K562 (cell line): Measurements from ENCODE around the gene ASB10. TPM values are rescaled to one million over a fixed set of nuclear protein-coding genes. Genes with fewer than 3 reads are reported as not detected.

Source experiments
- ATAC-seq: fragments of 200-7000 bp; cut with Tn5 transposase; 3 replicates; pipeline ENCODE4 v1.9.1; 2020; ENCODE audit warnings: moderate library complexity
- BruUV-seq: library from RNA; stranded (reverse); fragments of 400-500 nt; replicated peaks from 2 replicates; lab custom pipeline; 2021; lab: Mats Ljungman, UMichigan
- CTCF ChIA-PET: fragments of 300-600 bp; formaldehyde crosslinking; extraction: SDS; loops from one replicate; lab custom pipeline; 2021; ENCODE audit warnings: low intra/inter-chr PET ratio; lab: Yijun Ruan, JAX
- POLR2A ChIA-PET: fragments of 300-600, 350-650 bp; sonication (Branson Sonifier 250); formaldehyde crosslinking; extraction: SDS; loops from one replicate; lab custom pipeline; 2021; ENCODE audit warnings: antibody characterized with exemption, inconsistent platforms; lab: Yijun Ruan, JAX
- DNase-seq, 4 experiments: peaks; one replicate each; pipeline versions ENCODE4 v3.0.0 to v3.0.0-alpha.2; 2011 to 2018; ENCODE audit warnings: low spot score in 3 of 4, mixed read lengths in 3 of 4; ENCODE audit errors: extremely low read depth in 1 of 4
- FAIRE-seq: peaks from 2 replicates; lab custom pipeline; 2011; peaks lifted over from hg19 to GRCh38; lab: Jason Lieb, UNC
- H2AFZ ChIP-seq: 2 replicates; pipeline ENCODE4 v1.6.0; 2011; ENCODE audit warnings: low read depth, low read length, control low read depth, inconsistent platforms
- H3K27ac ChIP-seq: fragments of 200-600 bp; 3 replicates; pipeline ENCODE4 v1.8.0; 2011; ENCODE audit warnings: low read depth, mild to moderate bottlenecking, control low read depth, inconsistent platforms, low read length, moderate library complexity, mixed read lengths; ENCODE audit errors: extremely low read depth
- H3K27me3 ChIP-seq, 2 experiments: fragments of 300-600 bp in 1 of 2; 2 replicates in 1 of 2; 3 replicates in 1 of 2; pipeline versions ENCODE4 v1.6.0 to v1.8.0; 2011; ENCODE audit warnings: inconsistent platforms in 2 of 2, low read length in 2 of 2, mild to moderate bottlenecking in 1 of 2, mixed read lengths in 1 of 2, moderate library complexity in 1 of 2; ENCODE audit not compliant: control insufficient read depth in 2 of 2, insufficient read depth in 2 of 2
- H3K36me3 ChIP-seq: fragments of 300-600 bp; 3 replicates; pipeline ENCODE4 v1.8.0; 2011; ENCODE audit warnings: mild to moderate bottlenecking, low read length, inconsistent platforms; ENCODE audit not compliant: control insufficient read depth, insufficient read depth
- H3K4me1 ChIP-seq, 2 experiments: fragments of 200-600 bp in 1 of 2; replicated peaks in 1 of 2; 2 replicates in 1 of 2; 3 replicates in 1 of 2; pipeline versions ENCODE4 v1.5.1 to v1.8.0; 2011; ENCODE audit warnings: inconsistent platforms in 2 of 2, low read length in 2 of 2, mild to moderate bottlenecking in 1 of 2, mixed read lengths in 1 of 2, moderate library complexity in 1 of 2; ENCODE audit not compliant: control insufficient read depth in 2 of 2, insufficient read depth in 2 of 2
- H3K4me2 ChIP-seq: 2 replicates; pipeline ENCODE4 v1.6.1; 2011; ENCODE audit warnings: low read length, control low read depth, inconsistent platforms, mixed read lengths; ENCODE audit not compliant: insufficient read depth
- H3K4me3 ChIP-seq: fragments of 200-600 bp; sonication (generic), shearing (Covaris generic); 2 replicates; pipeline ENCODE4 v1.5.1; 2016; ENCODE audit warnings: control low read depth, inconsistent platforms
- H3K79me2 ChIP-seq: fragments of 200-600 bp; 3 replicates; pipeline ENCODE4 v1.8.0; 2011; ENCODE audit warnings: low read length, inconsistent platforms; ENCODE audit not compliant: control insufficient read depth, insufficient read depth
- H3K9ac ChIP-seq, 2 experiments: 2 replicates each; pipeline versions ENCODE4 v1.6.0 to v1.6.1; 2011; ENCODE audit warnings: low read depth in 2 of 2, low read length in 2 of 2, control low read depth in 1 of 2, inconsistent platforms in 1 of 2, mild to moderate bottlenecking in 1 of 2, mixed read lengths in 1 of 2; ENCODE audit not compliant: insufficient read depth in 1 of 2
- H3K9me1 ChIP-seq: one replicate; pipeline ENCODE4 v1.6.0; 2011; ENCODE audit warnings: inconsistent platforms, mild to moderate bottlenecking, low read length, moderate library complexity; ENCODE audit not compliant: control insufficient read depth, insufficient read depth
- H3K9me3 ChIP-seq: replicated peaks from 2 replicates; pipeline ENCODE4 v1.5.1; 2011; ENCODE audit warnings: low read depth, low read length, inconsistent platforms; ENCODE audit not compliant: control insufficient read depth, insufficient read depth
- H4K20me1 ChIP-seq: replicated peaks from 2 replicates; pipeline ENCODE4 v1.6.1; 2011; ENCODE audit warnings: low read length, inconsistent platforms, mixed read lengths; ENCODE audit not compliant: control insufficient read depth, insufficient read depth
- CHD1 ChIP-seq: fragments of 200-600 bp; sonication (generic); IDR thresholded peaks from one replicate; pipeline ENCODE4 v1.6.1; 2012; ENCODE audit warnings: mild to moderate bottlenecking, moderate library complexity, low read length, inconsistent platforms
- DMBX1 ChIP-seq: fragments of 250-450 bp; sonication (Bioruptor Pico); IDR thresholded peaks from 2 replicates; pipeline ENCODE4 v1.8.0; 2022; ENCODE audit warnings: inconsistent platforms, mild to moderate bottlenecking, moderate library complexity, borderline replicate concordance
- E4F1 ChIP-seq: fragments of 250-450 bp; sonication (Bioruptor Pico); IDR thresholded peaks from 2 replicates; pipeline ENCODE4 v1.5.0; 2021; ENCODE audit warnings: mild to moderate bottlenecking, borderline replicate concordance
- ESRRB ChIP-seq: fragments of 250-450 bp; sonication (Bioruptor Pico); IDR thresholded peaks from 2 replicates; pipeline ENCODE4 v1.5.0; 2020; ENCODE audit warnings: mild to moderate bottlenecking, moderate library complexity, borderline replicate concordance
- HDAC3 ChIP-seq: fragments of 450-650 bp; IDR thresholded peaks from 2 replicates; pipeline ENCODE4 v1.6.1; 2018; ENCODE audit warnings: borderline replicate concordance, mild to moderate bottlenecking, moderate library complexity; ENCODE audit not compliant: partially characterized antibody
- LEF1 ChIP-seq: fragments of 450-650 bp; IDR thresholded peaks from 2 replicates; pipeline ENCODE4 v1.6.1; 2016; ENCODE audit warnings: mild to moderate bottlenecking
- OTX1 ChIP-seq: fragments of 450-650 bp; formaldehyde crosslinking; IDR thresholded peaks from 2 replicates; pipeline ENCODE4 v1.4.0; 2022; ENCODE audit warnings: mild to moderate bottlenecking
- PRMT5 ChIP-seq: sonication (generic); formaldehyde crosslinking; IDR thresholded peaks from 2 replicates; pipeline ENCODE4 v1.5.0; 2020; ENCODE audit warnings: missing genetic modification reagents
- RB1 ChIP-seq: fragments of 450-650 bp; IDR thresholded peaks from 2 replicates; pipeline ENCODE4 v1.6.1; 2017; ENCODE audit warnings: low read depth, mild to moderate bottlenecking
- RBM15 ChIP-seq: fragments of 200-400 bp; formaldehyde crosslinking; IDR thresholded peaks from 2 replicates; pipeline ENCODE4 v1.6.1; 2018; ENCODE audit warnings: mild to moderate bottlenecking, low read length, moderate library complexity; ENCODE audit not compliant: insufficient read depth
- TAL1 ChIP-seq: fragments of 450-650 bp; IDR thresholded peaks from 2 replicates; pipeline ENCODE4 v1.6.1; 2016; ENCODE audit warnings: mild to moderate bottlenecking
- ZC3H4 ChIP-seq: sonication (generic); formaldehyde crosslinking; IDR thresholded peaks from 2 replicates; pipeline ENCODE4 v1.9.0; 2021; ENCODE audit warnings: missing genetic modification reagents, borderline replicate concordance
- ZKSCAN8 ChIP-seq: fragments of 200-800 bp; sonication (Bioruptor generic); IDR thresholded peaks from 2 replicates; pipeline ENCODE4 v1.6.1; 2016; ENCODE audit warnings: missing genetic modification characterization, missing compliant biosample characterization
- ZNF121 ChIP-seq: sonication (generic); formaldehyde crosslinking; conservative IDR thresholded peaks from 2 replicates; pipeline ENCODE4 v1.8.0; 2022; ENCODE audit warnings: missing genetic modification reagents
- ZNF197 ChIP-seq: fragments of 200-800 bp; sonication (Bioruptor generic); IDR thresholded peaks from 2 replicates; pipeline ENCODE4 v1.6.1; 2016; ENCODE audit warnings: low read depth, missing genetic modification characterization, missing compliant biosample characterization
- ZNF316 ChIP-seq: fragments of 450-650 bp; IDR thresholded peaks from 2 replicates; pipeline ENCODE4 v1.6.1; 2016
- WGBS: fragments of 100-300 bp; shearing (Covaris generic); methylation state at CpG from one replicate; pipeline ENCODE4 v1.1.6; 2016; ENCODE audit warnings: low coverage, mixed read lengths; ENCODE audit not compliant: insufficient coverage; ENCODE audit errors: missing lambda C conversion rate; 5-methylcytosine and 5-hydroxymethylcytosine counted together
- in situ Hi-C: fragments of 300-500 bp; cut with MboI; formaldehyde crosslinking; loops from 4 replicates; pipeline ENCODE4 v1.15.0; 2018; ENCODE audit warnings: inconsistent platforms, mixed read lengths
- intact Hi-C: fragments of 100-400 bp; cut with micrococcal nuclease; formaldehyde crosslinking; loops from 2 replicates; pipeline ENCODE4 v1.14.2; 2022
- polyA plus RNA-seq, 8 experiments: library from polyadenylated mRNA; depleted of rRNA in 4 of 8; stranded (reverse) in 5 of 8; unstranded in 3 of 8; fragments of >200 nt; fragmentation: Nextera tagmentation in 2 of 8; fragmentation: Illumina TruSeq in 1 of 8; extraction: Ambion mirVana in 2 of 8; extraction: Trizol in 1 of 8; gene quantifications; 2 replicates each; pipeline versions ENCODE4 v1.2.1 to v1.2.3, GENCODE V29; 2011 to 2014; ENCODE audit warnings: inconsistent platforms in 1 of 8, missing spikeins in 1 of 8
- total RNA-seq, 7 experiments: library from RNA; depleted of rRNA in 6 of 7; stranded (reverse); fragments of >200 nt in 6 of 7; fragmentation: Illumina TruSeq in 2 of 7; extraction: Trizol in 2 of 7; gene quantifications; 2 replicates each; pipeline versions ENCODE4 v1.2.1 to v1.2.3, GENCODE V29; 2011 to 2021; ENCODE audit warnings: low replicate concordance in 1 of 7

ASB10 gene
- total and polyA plus RNA-seq, 9 of the 15 experiments (the other 6 are each of a cell fraction or from before 2014, with no cell fraction given) = not detected

DNA sequence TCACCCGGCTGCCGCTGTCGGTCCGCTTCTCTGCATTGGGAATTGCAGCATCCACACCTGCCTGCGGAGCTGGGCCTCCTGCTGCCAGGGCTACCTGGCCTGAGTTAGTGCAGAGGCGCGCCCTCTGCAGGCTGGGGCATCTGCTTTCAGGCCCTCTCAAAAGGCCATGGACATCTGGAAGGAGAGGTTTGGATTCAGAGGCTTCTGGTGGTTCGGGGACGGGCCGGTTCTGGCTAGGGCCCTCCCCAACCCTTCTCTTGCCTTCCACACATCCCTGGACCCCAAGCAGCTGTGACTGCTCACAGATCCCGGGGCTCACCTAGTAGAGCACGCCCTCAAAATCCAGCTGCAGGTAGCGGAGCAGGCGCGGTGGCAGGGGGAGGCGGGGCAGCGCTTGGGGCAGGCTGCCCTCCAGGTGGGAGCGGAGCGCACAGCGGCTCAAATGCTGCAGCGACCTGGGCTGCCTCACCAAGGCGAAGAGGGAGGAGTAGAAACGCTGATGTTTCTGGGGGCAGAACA, 11.2 kb downstream of the ASB10 start (continued):
- TF ChIP-seq RBM15 (no peak), ZKSCAN8 (no peak)

DNA sequence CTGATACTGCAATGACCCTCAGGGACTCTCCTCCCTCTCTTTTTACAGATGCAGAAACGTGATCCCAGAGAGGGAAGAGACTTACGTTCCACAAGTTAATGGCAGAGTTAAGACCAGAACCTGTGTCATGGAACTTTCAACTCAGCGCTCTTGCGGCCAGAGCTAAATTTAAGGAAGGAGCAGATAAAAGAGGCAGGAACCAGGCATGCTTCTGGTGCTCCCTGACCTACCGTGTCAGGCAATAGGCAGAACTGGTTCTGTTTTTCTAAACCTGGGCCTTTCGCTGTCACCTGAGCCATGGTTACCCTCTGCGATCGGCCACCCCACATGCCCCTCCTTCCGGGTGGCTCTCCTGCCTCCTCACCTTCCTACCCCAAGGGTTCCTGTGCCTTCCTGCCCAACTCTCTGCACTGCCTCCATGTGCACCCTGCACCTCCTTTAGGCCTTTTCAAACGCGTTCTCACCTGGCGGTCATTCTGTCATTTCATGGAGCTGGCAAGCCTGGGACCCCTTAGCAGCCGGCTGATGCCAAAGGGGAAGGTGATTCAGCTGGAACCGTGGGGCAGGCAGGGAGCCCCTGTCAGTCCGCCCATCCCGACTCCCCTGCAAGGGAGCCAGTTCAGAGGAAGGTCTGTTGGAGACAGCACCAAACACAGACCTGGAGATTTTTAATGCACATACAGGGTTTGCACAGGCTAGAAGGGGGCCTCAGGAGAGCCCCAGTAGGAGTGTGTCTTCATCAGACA, 11.8 kb downstream of the ASB10 start:
- no TSS peak for BruUV-seq
- Histone ChIP-seq H3K4me3 (no peak overlapping the region), H3K9ac (no peak overlapping the region), H3K27me3 (peaks cover 33 to 58% of the 10 kb centered on the region in 2 experiments), H3K79me2 (no peaks in the 10 kb centered on the region), H3K4me2 (no peak overlapping the region), H3K27ac (no peak overlapping the region), H3K36me3 (no peaks in the 10 kb centered on the region), H4K20me1 (peaks cover 11% of the 10 kb centered on the region; the same call in 1 of the 2 replicates), H3K9me3 (no peaks in the 10 kb centered on the region; the same call in 1 of the 2 replicates), H2AFZ (no peak overlapping the region), H3K4me1 (peaks cover 0 to 18% of the 10 kb centered on the region in 2 experiments; a peak in 1 of 5 replicates), H3K9me1 (peaks cover 3% of the 10 kb centered on the region)
- intact Hi-C loops = loop anchor here (10.0 kb wide), 2 partner anchors 160 to 210 kb away; no protein-coding TSS in a partner anchor
- CTCF ChIA-PET = interaction anchor here (0.7 to 0.9 kb wide), 3 partner anchors 13 to 299 kb away, joined by 3 read pairs; no protein-coding TSS in a partner anchor
- ATAC-seq (no peak), DNase-seq (no peak), FAIRE-seq (no peak)
- POLR2A ChIA-PET = interaction anchor here (0.7 kb wide), 2 partner anchors 18 to 31 kb away, joined by 3 read pairs; no protein-coding TSS in a partner anchor
- WGBS = 21% methylated on average over 16 of the region's 16 CpGs
- in situ Hi-C loops = no loop called here
- no peak for TF ChIP-seq PRMT5 (CRISPR knock-in tag)
- TF ChIP-seq TAL1 = no peak
- no peak for TF ChIP-seq ZNF121 (CRISPR knock-in tag)
- no peak for TF ChIP-seq ZNF316
- TF ChIP-seq ZNF197 (CRISPR knock-in tag) = no peak
- TF ChIP-seq ZC3H4 (CRISPR knock-in tag) = no peak
- TF ChIP-seq E4F1 = no peak
- TF ChIP-seq RB1 = no peak
- no peak for TF ChIP-seq HDAC3
- no peak for TF ChIP-seq ESRRB (CRISPR knock-in tag)
- no peak for TF ChIP-seq LEF1
- no peak for TF ChIP-seq CHD1
- TF ChIP-seq DMBX1 (CRISPR knock-in tag) = no peak
- TF ChIP-seq OTX1 (CRISPR knock-in tag) = no peak
